ENCODE results near the gene YY1. TPM values are rescaled to one million over a fixed set of nuclear protein-coding genes. Genes with fewer than 3 reads are reported as not detected.

Gene YY1
- total RNA-seq, 1 donor from 2014 or later = 74.8 TPM

DNA sequence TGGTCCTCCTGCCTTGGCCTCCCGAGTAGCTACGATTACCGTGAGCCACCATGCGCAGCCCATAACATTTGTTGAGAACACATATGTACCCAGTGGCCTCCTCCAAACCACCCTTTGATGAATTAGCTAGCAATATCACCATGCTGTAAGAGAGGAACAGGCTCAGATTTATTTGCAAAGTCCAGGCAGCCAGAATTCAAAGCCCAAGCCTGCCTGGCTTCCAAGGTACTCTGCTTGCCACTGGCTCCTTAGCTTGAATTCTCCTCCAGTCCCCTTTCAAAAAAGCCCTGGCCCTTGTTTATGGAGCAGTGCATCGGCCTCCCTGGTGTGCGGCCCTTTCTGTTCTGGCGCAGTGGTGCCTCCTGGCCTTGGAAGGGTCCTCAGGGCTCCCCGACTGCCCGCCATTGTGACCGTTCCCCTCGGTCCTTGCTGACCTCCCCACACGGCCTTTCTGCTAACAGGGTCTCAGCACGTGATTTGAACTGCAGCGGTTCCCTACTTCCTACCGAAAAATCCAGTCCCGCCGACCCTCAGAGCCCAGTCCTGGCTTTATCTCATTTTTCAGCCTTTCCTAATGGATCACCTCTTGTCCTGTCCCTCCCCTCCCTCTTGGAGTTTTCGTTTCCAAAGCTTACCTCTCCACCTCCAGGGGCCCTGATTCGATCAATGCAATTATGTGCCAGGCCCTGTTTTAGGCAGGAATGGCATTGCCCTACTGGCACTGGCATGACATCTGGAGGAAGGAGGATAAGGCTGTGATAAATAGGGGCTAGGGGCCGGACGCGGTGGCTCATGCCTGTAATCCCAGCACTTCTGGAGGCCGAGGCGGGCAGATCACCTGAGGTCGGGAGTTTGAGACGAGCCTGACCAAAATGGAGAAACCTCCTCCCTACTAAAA, 45.3 kb downstream of the YY1 start:
- ATAC-seq (no peak), DNase-seq (no peak)
- peak overlapping the region; percentile 89 for H3K27ac ChIP-seq
- H3K4me3 ChIP-seq = peak overlapping the region; percentile 76
- H3K36me3 ChIP-seq = peaks cover 11% of the 10 kb centered on the region
- TF ChIP-seq, protein P1, sequence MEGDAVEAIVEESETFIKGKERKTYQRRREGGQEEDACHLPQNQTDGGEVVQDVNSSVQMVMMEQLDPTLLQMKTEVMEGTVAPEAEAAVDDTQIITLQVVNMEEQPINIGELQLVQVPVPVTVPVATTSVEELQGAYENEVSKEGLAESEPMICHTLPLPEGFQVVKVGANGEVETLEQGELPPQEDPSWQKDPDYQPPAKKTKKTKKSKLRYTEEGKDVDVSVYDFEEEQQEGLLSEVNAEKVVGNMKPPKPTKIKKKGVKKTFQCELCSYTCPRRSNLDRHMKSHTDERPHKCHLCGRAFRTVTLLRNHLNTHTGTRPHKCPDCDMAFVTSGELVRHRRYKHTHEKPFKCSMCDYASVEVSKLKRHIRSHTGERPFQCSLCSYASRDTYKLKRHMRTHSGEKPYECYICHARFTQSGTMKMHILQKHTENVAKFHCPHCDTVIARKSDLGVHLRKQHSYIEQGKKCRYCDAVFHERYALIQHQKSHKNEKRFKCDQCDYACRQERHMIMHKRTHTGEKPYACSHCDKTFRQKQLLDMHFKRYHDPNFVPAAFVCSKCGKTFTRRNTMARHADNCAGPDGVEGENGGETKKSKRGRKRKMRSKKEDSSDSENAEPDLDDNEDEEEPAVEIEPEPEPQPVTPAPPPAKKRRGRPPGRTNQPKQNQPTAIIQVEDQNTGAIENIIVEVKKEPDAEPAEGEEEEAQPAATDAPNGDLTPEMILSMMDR (IDR thresholded peaks at IDR 0.05) = no peak
- no peaks in the 10 kb centered on the region for H3K9me3 ChIP-seq
- no peaks in the 10 kb centered on the region for H3K27me3 ChIP-seq (ENCODE audit: low read depth)
- peaks cover 53% of the 10 kb centered on the region for H3K4me1 ChIP-seq
- intact Hi-C loops (cut with DNase I) = no loop called here

DNA sequence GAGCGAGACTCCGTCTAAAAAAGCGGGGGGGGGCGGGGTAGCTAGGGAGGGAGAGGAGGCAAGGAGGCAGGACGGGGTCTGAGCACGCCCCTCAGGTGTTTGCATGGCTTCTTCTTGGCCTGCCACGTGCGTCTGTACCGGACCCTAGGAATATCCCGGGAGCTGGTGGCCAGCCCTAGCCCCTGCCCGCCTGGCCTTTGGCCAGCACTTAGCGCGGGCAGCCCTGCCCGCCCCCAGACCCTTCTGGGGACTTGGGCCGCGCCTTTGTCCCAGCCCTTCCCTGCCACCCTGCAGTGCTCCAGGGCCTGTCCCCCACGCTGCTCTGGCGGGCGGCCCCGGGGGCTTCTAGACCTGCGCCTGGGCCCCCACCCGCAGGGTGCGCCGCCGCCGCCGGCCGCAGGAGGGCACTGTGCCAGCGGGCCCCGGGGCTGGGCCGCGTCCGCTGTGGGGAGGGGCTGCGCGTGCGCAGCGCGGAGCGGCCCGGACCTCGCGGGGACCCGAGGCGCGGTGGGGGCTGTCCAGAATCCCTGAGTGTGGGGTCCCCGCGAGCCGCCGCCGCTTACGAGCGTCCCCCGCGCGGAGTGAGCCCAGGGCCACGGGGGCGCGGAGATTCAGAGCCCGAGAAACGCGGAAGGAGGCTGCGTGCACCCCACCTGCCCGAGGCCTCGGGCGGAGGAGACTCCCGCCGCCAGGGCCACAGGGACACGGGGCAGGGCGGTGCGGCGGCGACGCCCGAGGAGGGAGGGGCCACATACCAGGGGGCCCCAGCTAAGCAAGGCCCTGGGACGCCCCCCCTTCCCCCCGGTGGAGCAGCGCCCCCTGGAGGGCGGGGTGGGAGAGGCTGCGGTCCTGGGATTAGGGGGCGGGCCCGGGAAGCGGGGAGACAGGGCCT, 46.3 kb downstream of the YY1 start:
- H3K27ac ChIP-seq = peak overlapping the region; percentile 89
- intact Hi-C loops (cut with DNase I) = no loop called here
- peaks cover 13% of the 10 kb centered on the region for H3K36me3 ChIP-seq
- H3K27me3 ChIP-seq (ENCODE audit: low read depth) = no peaks in the 10 kb centered on the region
- H3K4me1 ChIP-seq = peaks cover 42% of the 10 kb centered on the region
- TF ChIP-seq, protein P1 (IDR thresholded peaks at IDR 0.05) = peak; percentile 86
- ATAC-seq (peak; percentile 93 to 94), DNase-seq (peak; percentile 80)
- H3K9me3 ChIP-seq = no peaks in the 10 kb centered on the region
- H3K4me3 ChIP-seq = peak overlapping the region; percentile 76

- intact Hi-C loops (cut with DNase I) = no loop called here
- Histone ChIP-seq H3K4me1 (peaks cover 37% of the 10 kb centered on the region), H3K4me3 (peak overlapping the region; percentile 76), H3K9me3 (no peaks in the 10 kb centered on the region), H3K27ac (peak overlapping the region; percentile 89), H3K36me3 (peaks cover 17% of the 10 kb centered on the region), H3K27me3 (ENCODE audit: low read depth) (no peaks in the 10 kb centered on the region)
- TF ChIP-seq, protein P1 (IDR thresholded peaks at IDR 0.05) = no peak
- DNase-seq = no peak
- ATAC-seq = peak in 1 of 2 donors; percentile 0
Measured at GRCh38 chr14:100285913-100286400, 47.0 kb downstream of the YY1 start.

DNA sequence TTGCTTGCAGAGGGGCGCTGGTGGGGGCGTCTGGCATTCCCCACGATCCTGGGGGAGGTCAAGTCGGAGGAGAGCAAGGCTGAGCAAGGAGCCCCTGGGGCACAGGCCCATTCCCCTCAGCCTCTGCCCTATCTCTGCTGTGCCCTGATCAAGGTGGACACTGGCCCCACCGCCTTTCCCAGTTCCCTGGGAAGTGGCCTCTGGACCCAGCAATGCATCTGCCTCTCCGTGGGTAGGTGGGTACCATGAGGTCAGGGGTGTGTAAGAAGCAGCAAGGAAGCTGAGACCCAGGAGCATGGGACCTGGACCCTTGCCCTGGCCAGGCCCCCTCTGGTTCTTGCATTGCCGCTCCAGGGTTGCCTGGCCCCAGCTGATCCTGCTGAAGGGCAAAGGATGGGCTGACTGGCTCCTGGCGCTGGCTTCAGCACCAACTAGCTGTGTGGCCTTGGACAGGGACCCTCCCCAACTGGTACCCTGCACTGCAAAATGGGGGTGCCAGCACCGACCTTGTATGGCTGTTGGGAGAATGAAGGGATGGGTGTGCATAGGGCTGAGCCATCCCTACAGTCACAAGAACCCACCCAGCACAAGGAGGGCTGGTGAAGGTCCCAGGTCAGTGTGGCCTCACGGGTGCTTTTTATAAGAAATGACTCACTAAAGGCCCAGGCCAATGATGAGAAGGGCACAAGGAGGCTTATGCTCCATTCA, 47.7 kb downstream of the YY1 start:
- intact Hi-C loops (cut with DNase I) = no loop called here
- H3K27me3 ChIP-seq (ENCODE audit: low read depth) = no peaks in the 10 kb centered on the region
- peaks cover 32% of the 10 kb centered on the region for H3K4me1 ChIP-seq
- TF ChIP-seq, protein P1 (IDR thresholded peaks at IDR 0.05) = no peak
- no peaks in the 10 kb centered on the region for H3K9me3 ChIP-seq
- H3K36me3 ChIP-seq = peaks cover 22% of the 10 kb centered on the region
- DNase-seq (no peak), ATAC-seq (no peak)
- H3K27ac ChIP-seq = no peak overlapping the region
- no peak overlapping the region for H3K4me3 ChIP-seq
